Prostate gland (tissue), 2 donors: ENCODE data around the gene HMCES. TPM values are rescaled to one million over a fixed set of nuclear protein-coding genes. Genes with fewer than 3 reads are reported as not detected.
"Not testable (repeated sequence)": the region's sequence is repeated elsewhere in the genome, so short reads cannot be mapped to it uniquely, and the experiment has no call there.

Source experiments
- DNase-seq: peaks from one replicate; pipeline ENCODE4 v3.0.0-alpha.2; 2019; ENCODE audit warnings: low spot score
- H3K27ac ChIP-seq, 2 donors: fragments of 200-600 bp; sonication (generic); 2 replicates each; pipeline ENCODE4 v1.5.1; 2017 to 2019
- H3K27me3 ChIP-seq: fragments of 200-600 bp; sonication (generic); replicated peaks from 2 replicates; pipeline ENCODE4 v1.5.1; 2019; ENCODE audit not compliant: insufficient read depth
- H3K36me3 ChIP-seq, 2 donors: fragments of 200-600 bp; sonication (generic); 1 replicate in 1 of 2; 2 replicates in 1 of 2; pipeline versions ENCODE4 v1.5.1 to v1.8.1; 2017 to 2019
- H3K4me1 ChIP-seq: fragments of 200-600 bp; sonication (generic); replicated peaks from 2 replicates; pipeline ENCODE4 v1.5.1; 2019
- H3K4me3 ChIP-seq, 2 donors: fragments of 200-600 bp; sonication (generic); 2 replicates each; pipeline ENCODE4 v1.5.1; 2017 to 2019
- H3K9me3 ChIP-seq: fragments of 200-600 bp; sonication (generic); 2 replicates; pipeline ENCODE4 v1.5.1; 2017
- POLR2A ChIP-seq: fragments of 450-650 bp; IDR thresholded peaks from one replicate; pipeline ENCODE4 v1.6.1; 2016; ENCODE audit warnings: antibody characterized with exemption, mild to moderate bottlenecking
- POLR2AphosphoS5 ChIP-seq: sonication (generic); formaldehyde crosslinking; IDR thresholded peaks from one replicate; pipeline ENCODE4 v1.6.1; 2017; ENCODE audit warnings: antibody characterized with exemption
- WGBS: methylation state at CpG from one replicate; pipeline ENCODE4 v1.1.5; 2018; 5-methylcytosine and 5-hydroxymethylcytosine counted together
- intact Hi-C: fragments of 100-400 bp; cut with DNase I; formaldehyde crosslinking; loops from one replicate; pipeline ENCODE4 v1.14.2; 2022
- total RNA-seq, 2 donors: library from RNA; depleted of rRNA; stranded (reverse); fragments of >200 nt; gene quantifications; one replicate each; pipeline ENCODE4 v1.1.0, GENCODE V29; 2016
- TF ChIP-seq, protein P1 (sequence below), 4 experiments: fragments of 200-600 bp in 2 of 4; fragments of 450-650 bp in 2 of 4; sonication (generic) in 2 of 4; IDR thresholded peaks; 1 replicate in 3 of 4; 2 replicates in 1 of 4; pipeline ENCODE4 v1.5.1; 2016 to 2019; ENCODE audit warnings: antibody characterized with exemption in 4 of 4, mild to moderate bottlenecking in 2 of 4, moderate library complexity in 2 of 4

HMCES gene
- total RNA-seq, 2 donors from 2014 or later, result 29.1 to 34.9 TPM

DNA sequence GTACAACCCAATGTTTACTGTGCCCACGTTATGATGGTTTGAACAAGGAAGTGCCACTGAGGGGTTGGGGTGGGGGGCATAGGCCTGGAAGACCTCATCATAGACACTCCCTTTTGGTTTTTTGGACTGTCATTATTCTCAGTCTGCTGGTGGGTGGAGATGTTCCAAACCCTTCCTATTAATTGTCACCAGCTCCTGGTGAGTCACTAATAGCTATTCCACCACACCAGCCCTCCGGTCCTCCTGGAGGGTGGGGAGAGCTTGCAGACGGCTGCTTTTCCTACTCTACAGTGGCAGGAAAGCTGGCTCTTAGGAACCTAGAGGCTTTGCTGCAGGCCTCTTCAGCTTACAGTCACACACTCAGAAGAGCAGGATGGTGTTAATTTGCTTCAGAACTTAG lies 38.2 kb upstream of the HMCES start:
- Histone ChIP-seq H3K9me3 (no peaks in the 10 kb centered on the region), H3K4me1 (no peaks in the 10 kb centered on the region), H3K36me3 (no peaks in the 10 kb centered on the region), H3K27ac (no peak overlapping the region), H3K4me3 (no peak overlapping the region), H3K27me3 (no peaks in the 10 kb centered on the region)
- intact Hi-C loops, result no loop called here
- WGBS, result 49% methylated on average over 3 of the region's 3 CpGs
- TF ChIP-seq POLR2A, result no peak
- TF ChIP-seq, protein P1, sequence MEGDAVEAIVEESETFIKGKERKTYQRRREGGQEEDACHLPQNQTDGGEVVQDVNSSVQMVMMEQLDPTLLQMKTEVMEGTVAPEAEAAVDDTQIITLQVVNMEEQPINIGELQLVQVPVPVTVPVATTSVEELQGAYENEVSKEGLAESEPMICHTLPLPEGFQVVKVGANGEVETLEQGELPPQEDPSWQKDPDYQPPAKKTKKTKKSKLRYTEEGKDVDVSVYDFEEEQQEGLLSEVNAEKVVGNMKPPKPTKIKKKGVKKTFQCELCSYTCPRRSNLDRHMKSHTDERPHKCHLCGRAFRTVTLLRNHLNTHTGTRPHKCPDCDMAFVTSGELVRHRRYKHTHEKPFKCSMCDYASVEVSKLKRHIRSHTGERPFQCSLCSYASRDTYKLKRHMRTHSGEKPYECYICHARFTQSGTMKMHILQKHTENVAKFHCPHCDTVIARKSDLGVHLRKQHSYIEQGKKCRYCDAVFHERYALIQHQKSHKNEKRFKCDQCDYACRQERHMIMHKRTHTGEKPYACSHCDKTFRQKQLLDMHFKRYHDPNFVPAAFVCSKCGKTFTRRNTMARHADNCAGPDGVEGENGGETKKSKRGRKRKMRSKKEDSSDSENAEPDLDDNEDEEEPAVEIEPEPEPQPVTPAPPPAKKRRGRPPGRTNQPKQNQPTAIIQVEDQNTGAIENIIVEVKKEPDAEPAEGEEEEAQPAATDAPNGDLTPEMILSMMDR (IDR thresholded peaks at IDR 0.05), result no peak
- DNase-seq, result no peak

DNA sequence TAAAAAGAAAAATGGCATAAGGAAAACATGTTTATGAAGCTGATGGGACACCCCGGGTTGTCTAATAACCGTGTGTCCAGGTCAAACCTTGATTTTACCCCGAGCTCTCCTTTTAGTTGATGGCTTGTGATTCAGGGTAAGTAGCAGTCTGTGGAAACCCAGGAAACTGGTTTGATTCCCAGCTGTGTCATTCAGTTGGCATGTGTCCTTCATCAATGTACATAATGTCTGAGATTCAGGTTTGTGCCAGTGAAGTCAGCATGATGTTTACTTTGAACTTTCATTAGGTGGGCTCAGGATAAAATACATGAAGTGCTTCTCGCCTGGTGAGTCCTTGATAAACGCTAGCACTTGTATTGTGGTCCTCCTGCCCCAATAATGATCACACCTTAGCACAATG lies 33.5 kb upstream of the HMCES start:
- H3K4me3 ChIP-seq, result no peak overlapping the region
- no peaks in the 10 kb centered on the region for H3K27me3 ChIP-seq
- H3K36me3 ChIP-seq, result no peaks in the 10 kb centered on the region
- peak overlapping the region; percentile 23 to 47 for H3K27ac ChIP-seq
- no peaks in the 10 kb centered on the region for H3K9me3 ChIP-seq
- DNase-seq, result no peak
- intact Hi-C loops, result loop anchor here (2.0 to 5.0 kb wide), 3 partner anchors 63 to 273 kb away; partner anchors contain the start of gene CNBP
- H3K4me1 ChIP-seq, result peaks cover under 1% of the 10 kb centered on the region
- TF ChIP-seq, protein P1 (IDR thresholded peaks at IDR 0.05), result no peak
- TF ChIP-seq POLR2A (no peak), POLR2AphosphoS5 (no peak)
- 65% methylated on average over 5 of the region's 5 CpGs for WGBS

DNA sequence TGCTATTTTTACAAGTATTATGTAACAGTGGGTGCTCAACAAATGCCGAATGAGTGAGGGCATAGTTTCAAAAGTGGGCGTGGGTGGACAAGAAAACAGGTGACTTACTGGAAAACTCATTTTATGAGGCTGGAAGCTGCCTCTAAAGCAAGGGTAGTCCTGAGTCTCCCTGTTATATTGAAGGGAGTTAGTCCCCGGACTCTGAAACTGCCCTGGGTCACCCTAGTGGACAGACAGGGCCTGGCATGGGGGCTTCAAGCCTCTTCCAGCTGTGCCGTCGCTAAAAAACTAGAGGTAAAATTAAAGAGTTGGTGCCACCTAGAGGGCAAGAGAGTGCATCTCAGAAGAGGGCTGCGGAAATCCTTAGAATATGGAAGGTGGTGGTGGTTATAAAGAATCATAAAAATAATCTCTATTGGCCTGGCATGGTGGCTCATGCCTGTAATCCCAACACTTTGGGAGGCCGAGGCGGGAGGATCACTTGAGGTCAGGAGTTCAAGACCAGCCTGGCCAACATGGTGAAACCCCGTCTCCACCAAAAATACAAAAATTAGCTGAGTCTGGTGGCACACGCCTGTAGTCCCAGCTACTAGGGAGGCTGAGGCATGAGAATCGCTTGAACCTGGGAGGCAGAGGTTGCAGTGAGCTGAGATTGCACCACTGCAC lies 32.9 kb upstream of the HMCES start:
- not testable (repeated sequence) for H3K9me3 ChIP-seq
- intact Hi-C loops, result loop anchor here (2.0 to 5.0 kb wide), 3 partner anchors 63 to 273 kb away; partner anchors contain the start of gene CNBP
- WGBS, result 17% methylated on average over 11 of the region's 11 CpGs

DNA sequence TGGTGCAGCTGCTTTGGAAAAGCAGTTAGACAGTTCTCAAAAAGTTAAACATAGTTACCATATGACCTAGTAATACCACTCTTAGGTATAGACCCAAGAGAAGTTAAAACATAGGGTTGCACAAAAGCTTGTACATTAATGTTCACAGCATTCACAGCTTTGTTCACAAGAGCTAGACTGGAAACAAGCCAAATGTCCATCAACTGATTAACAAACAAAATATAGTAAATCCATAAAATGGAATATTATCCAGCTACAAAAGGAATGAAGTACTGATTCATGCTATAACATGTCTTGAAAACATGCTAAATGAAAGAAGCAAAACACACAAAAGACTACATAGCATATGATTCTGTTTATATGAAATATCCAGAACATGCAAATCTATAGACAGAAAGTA lies 32.0 kb upstream of the HMCES start:
- Histone ChIP-seq H3K27me3 (no peaks in the 10 kb centered on the region), H3K4me1 (peaks cover 3% of the 10 kb centered on the region), H3K27ac (no peak overlapping the region), H3K9me3 (no peaks in the 10 kb centered on the region), H3K4me3 (no peak overlapping the region), H3K36me3 (no peaks in the 10 kb centered on the region)
- TF ChIP-seq POLR2AphosphoS5, result no peak
- TF ChIP-seq, protein P1 (IDR thresholded peaks at IDR 0.05), result no peak
- TF ChIP-seq POLR2A, result no peak
- DNase-seq, result no peak
- intact Hi-C loops, result loop anchor here (5.0 kb wide), 2 partner anchors 64 to 274 kb away; partner anchors contain the start of gene CNBP

More for the DNA sequence above, 32.9 kb upstream of the HMCES start:
- peak; percentile 76 for DNase-seq
- not testable (repeated sequence) for H3K4me1 ChIP-seq, H3K36me3 ChIP-seq, H3K4me3 ChIP-seq, H3K27me3 ChIP-seq
- H3K27ac ChIP-seq, result peak overlapping the region; percentile 23 to 47
- TF ChIP-seq, protein P1 (IDR thresholded peaks at IDR 0.05), result peak; percentile 57 to 94 (median 84)
- TF ChIP-seq POLR2AphosphoS5, result peak; percentile 70
